CD4-positive, alpha-beta memory T cell (primary cell): ENCODE measurements around the gene HYOU1. TPM values are rescaled to one million over a fixed set of nuclear protein-coding genes. Genes with fewer than 3 reads are reported as not detected.

ENCODE experiments used
- CTCF ChIA-PET: fragments of 350-600 bp; sonication (Branson Sonifier 250); formaldehyde crosslinking; loops from one replicate; lab custom pipeline; 2021; ENCODE audit warnings: inconsistent platforms; ENCODE audit not compliant: partially characterized antibody; lab: Charles Lee
- POLR2A ChIA-PET: fragments of 350-600 bp; sonication (Branson Sonifier 250); formaldehyde crosslinking; loops from one replicate; lab custom pipeline; 2021; ENCODE audit not compliant: partially characterized antibody; lab: Charles Lee
- DNase-seq, 5 donors: peaks; one replicate each; pipeline versions ENCODE4 v3.0.0 to v3.0.0-alpha.2; 2020 to 2022; ENCODE audit warnings: mixed read lengths in 1 of 5
- H3K27ac ChIP-seq: one replicate; pipeline ENCODE4 v1.7.0; 2013; ENCODE audit warnings: low read depth, low read length
- H3K27me3 ChIP-seq: 2 replicates; pipeline ENCODE4 v1.7.0; 2013; ENCODE audit warnings: mild to moderate bottlenecking, low read length, moderate library complexity; ENCODE audit not compliant: insufficient read depth
- H3K36me3 ChIP-seq: 2 replicates; pipeline ENCODE4 v1.7.0; 2013; ENCODE audit warnings: mild to moderate bottlenecking, low read length, moderate library complexity; ENCODE audit not compliant: insufficient read depth
- H3K4me1 ChIP-seq: 2 replicates; pipeline ENCODE4 v1.7.0; 2013; ENCODE audit warnings: mild to moderate bottlenecking, low read length, moderate library complexity; ENCODE audit not compliant: insufficient read depth
- H3K4me3 ChIP-seq, 2 donors: one replicate each; pipeline ENCODE4 v1.7.0; 2013; ENCODE audit warnings: low read length in 2 of 2, mild to moderate bottlenecking in 1 of 2
- H3K9me3 ChIP-seq, 2 donors: one replicate each; pipeline ENCODE4 v1.7.0; 2013; ENCODE audit warnings: low read length in 2 of 2, control low read depth in 1 of 2; ENCODE audit not compliant: control insufficient read depth in 1 of 2
- H3K27ac Mint-ChIP-seq, 7 donors: one replicate each; pipeline ENCODE4 v1.8.0; 2020 to 2021; ENCODE audit warnings: mixed read lengths in 7 of 7, mild to moderate bottlenecking in 6 of 7, inconsistent platforms in 3 of 7, moderate library complexity in 3 of 7
- H3K27me3 Mint-ChIP-seq, 2 donors: one replicate each; pipeline ENCODE4 v1.8.0; 2020 to 2021; ENCODE audit warnings: mixed read lengths in 2 of 2
- H3K36me3 Mint-ChIP-seq, 2 donors: one replicate each; pipeline ENCODE4 v1.8.0; 2020 to 2021; ENCODE audit warnings: mixed read lengths in 2 of 2, inconsistent platforms in 1 of 2, mild to moderate bottlenecking in 1 of 2
- H3K4me1 Mint-ChIP-seq, 4 donors: one replicate each; pipeline ENCODE4 v1.8.0; 2020 to 2021; ENCODE audit warnings: mixed read lengths in 4 of 4, mild to moderate bottlenecking in 1 of 4
- H3K4me3 Mint-ChIP-seq, 8 donors: one replicate each; pipeline ENCODE4 v1.8.0; 2020 to 2021; ENCODE audit warnings: mixed read lengths in 8 of 8, mild to moderate bottlenecking in 7 of 8, moderate library complexity in 6 of 8, inconsistent platforms in 3 of 8
- H3K9me3 Mint-ChIP-seq, 8 donors: one replicate each; pipeline ENCODE4 v1.8.0; 2020 to 2021; ENCODE audit warnings: mixed read lengths in 8 of 8, mild to moderate bottlenecking in 5 of 8, inconsistent platforms in 3 of 8, moderate library complexity in 1 of 8
- intact Hi-C: fragments of 100-400 bp; cut with micrococcal nuclease; formaldehyde crosslinking; loops from one replicate; pipeline ENCODE4 v1.15.1; 2023
- polyA plus RNA-seq, 2 donors: library from polyadenylated mRNA; unstranded; fragments of 300-500 nt; fragmentation: Illumina TruSeq; gene quantifications; one replicate each; pipeline ENCODE4 v1.2.3, GENCODE V29; 2021
- total RNA-seq, 2 experiments: library from RNA; stranded (reverse); gene quantifications; one replicate each; pipeline ENCODE4 v1.2.3, GENCODE V29; 2021

HYOU1 gene
- total and polyA plus RNA-seq, 4 experiments from 2014 or later: 24.1 to 146 (median 81.7) TPM

DNA sequence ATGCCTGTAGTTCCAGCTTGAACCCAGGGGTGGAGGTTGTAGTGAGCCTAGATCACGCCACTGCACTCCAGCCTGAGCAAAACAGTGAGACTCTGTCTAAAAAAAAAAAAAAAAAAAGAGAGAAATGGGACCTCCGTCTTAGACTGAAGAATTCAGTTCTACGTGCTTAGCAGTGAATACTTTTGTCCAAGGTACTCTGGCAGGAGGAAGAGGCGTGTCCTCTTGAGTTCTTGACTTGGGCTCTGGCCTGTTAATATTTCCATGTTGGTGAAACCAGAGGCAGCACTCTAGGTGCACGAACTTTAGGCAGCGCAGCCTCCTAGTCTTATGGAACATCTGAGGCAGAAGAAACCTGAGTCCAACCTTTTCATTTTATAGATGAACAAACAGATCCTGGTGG, 30.1 kb upstream of the HYOU1 start:
- POLR2A ChIA-PET: interaction anchor here (2.5 to 5.0 kb wide), 3 partner anchors 8 to 20 kb away, joined by 9 to 62 read pairs (median 45); partner anchors contain the start of genes C2CD2L and VPS11
- Mint-ChIP-seq H3K27ac (peak overlapping the region in 3 of 7 donors; percentile 24 to 53 (median 36)), H3K36me3 (peaks cover 4 to 12% of the 10 kb centered on the region in 2 donors), H3K4me3 (peak overlapping the region in 3 of 8 donors; percentile 32 to 53 (median 39)), H3K4me1 (peaks cover 9 to 25% (median 15%) of the 10 kb centered on the region in 4 donors), H3K27me3 (no peaks in the 10 kb centered on the region), H3K9me3 (peaks cover 0 to 5% (median 0%) of the 10 kb centered on the region in 8 donors)
- intact Hi-C loops: no loop called here
- Histone ChIP-seq H3K9me3 (no peaks in the 10 kb centered on the region), H3K27ac (no peak overlapping the region), H3K36me3 (peaks cover under 1% of the 10 kb centered on the region), H3K4me3 (no peak overlapping the region), H3K4me1 (peaks cover 13% of the 10 kb centered on the region), H3K27me3 (no peaks in the 10 kb centered on the region)
- DNase-seq: no peak
- CTCF ChIA-PET: interaction anchor here (1.1 to 3.8 kb wide), 4 partner anchors 7 to 110 kb away, joined by 3 to 14 read pairs (median 7); partner anchors contain the start of gene VPS11

DNA sequence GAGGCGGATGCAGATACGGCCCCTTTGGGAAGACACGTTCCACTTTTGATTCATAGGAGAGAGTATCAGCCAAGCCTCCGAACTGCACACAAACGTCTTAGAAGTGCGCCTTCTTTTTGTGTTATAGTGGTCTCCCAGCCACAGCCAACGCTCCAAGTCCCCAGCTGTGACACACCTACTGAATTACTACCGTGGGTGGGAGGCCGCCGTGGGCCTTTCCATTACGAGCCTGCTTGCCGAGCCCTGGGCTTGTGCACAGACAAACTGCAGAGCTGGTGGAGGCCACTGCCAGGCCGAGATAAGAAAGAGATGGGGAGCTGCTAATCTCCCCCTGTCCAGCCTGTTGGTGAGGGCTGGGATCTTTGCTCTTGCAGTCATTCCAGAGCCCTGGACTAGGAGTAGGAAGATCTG, 28.4 kb upstream of the HYOU1 start:
- peak overlapping the region; percentile 92 to 96 (median 94) for H3K4me3 Mint-ChIP-seq
- Histone ChIP-seq H3K27me3 (no peaks in the 10 kb centered on the region), H3K36me3 (peaks cover 17% of the 10 kb centered on the region), H3K27ac (peak overlapping the region; percentile 76), H3K4me1 (peaks cover 13% of the 10 kb centered on the region), H3K9me3 (no peaks in the 10 kb centered on the region), H3K4me3 (peak overlapping the region; percentile 83 to 90)
- H3K27ac Mint-ChIP-seq: peak overlapping the region; percentile 93 to 98 (median 96)
- H3K9me3 Mint-ChIP-seq: peaks cover 0 to 5% (median 0%) of the 10 kb centered on the region in 8 donors
- intact Hi-C loops: loop anchor here (1.0 kb wide), 2 partner anchors 10 to 36 kb away; partner anchors contain the start of gene HINFP
- ChIA-PET POLR2A (interaction anchor here (0.7 to 5.0 kb wide), 21 partner anchors 10 to 294 kb away, joined by 3 to 62 read pairs (median 4); partner anchors contain the start of genes C2CD2L, CBL, CENATAC and DDX6), CTCF (interaction anchor here (0.7 to 3.8 kb wide), 11 partner anchors 9 to 271 kb away, joined by 3 to 14 read pairs (median 4); partner anchors contain the start of genes C2CD2L, CENATAC, SLC37A4 and VPS11)
- DNase-seq: no peak
- peaks cover 9 to 19% (median 14%) of the 10 kb centered on the region in 4 donors for H3K4me1 Mint-ChIP-seq
- H3K36me3 Mint-ChIP-seq: peaks cover 19 to 29% of the 10 kb centered on the region in 2 donors
- no peaks in the 10 kb centered on the region for H3K27me3 Mint-ChIP-seq

DNA sequence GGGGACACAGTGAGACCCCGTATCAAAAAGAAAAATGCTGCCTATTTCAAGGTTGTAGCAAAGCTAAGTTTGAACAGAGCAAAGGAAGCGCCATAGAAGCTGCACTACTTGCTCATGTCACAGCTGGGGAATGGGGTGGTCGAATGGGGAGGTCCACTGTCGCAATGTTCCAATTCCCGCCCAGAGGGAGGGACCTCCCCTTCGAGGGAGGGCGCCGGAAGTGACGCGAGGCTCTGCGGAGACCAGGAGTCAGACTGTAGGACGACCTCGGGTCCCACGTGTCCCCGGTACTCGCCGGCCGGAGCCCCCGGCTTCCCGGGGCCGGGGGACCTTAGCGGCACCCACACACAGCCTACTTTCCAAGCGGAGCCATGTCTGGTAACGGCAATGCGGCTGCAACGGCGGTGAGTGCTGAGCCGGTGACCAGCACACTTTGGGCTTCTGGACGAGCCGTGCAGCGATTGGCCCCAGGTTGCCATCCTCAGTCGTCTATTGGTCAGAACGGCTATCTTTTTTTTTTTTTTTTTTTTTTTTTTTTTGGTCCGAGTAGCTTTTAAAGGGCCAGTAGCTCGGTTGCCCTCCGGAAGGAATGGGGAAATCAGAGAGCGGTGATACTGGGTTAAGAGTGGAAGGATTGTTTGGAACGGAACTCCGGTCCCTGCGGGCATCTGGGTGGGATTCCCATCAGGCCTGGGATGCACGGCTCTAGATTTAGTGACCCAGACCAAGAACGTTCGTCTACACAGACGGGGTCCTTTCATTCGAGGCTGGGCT, 27.8 kb upstream of the HYOU1 start, which contains the start of gene HMBS:
Gene HMBS (plus strand): TSS at position 219 of the 774 bp plus-strand sequence. CDS start 153 bp downstream, at position 372.
- no peaks in the 10 kb centered on the region for H3K27me3 ChIP-seq
- ChIA-PET CTCF (interaction anchor here (1.0 to 3.8 kb wide), 8 partner anchors 10 to 112 kb away, joined by 3 to 14 read pairs (median 4); partner anchors contain the start of genes C2CD2L, CENATAC and SLC37A4), POLR2A (interaction anchor here (0.7 to 5.0 kb wide), 22 partner anchors 10 to 294 kb away, joined by 3 to 62 read pairs (median 5); partner anchors contain the start of genes C2CD2L, CBL, CENATAC and DDX6)
- Mint-ChIP-seq H3K4me3 (peak within 1 kb of the TSS; percentile 92 to 96 (median 94)), H3K9me3 (peaks cover 0 to 5% (median 0%) of the 10 kb centered on the region in 8 donors), H3K27me3 (no peaks in the 10 kb centered on the region), H3K4me1 (peaks cover 9 to 19% (median 14%) of the 10 kb centered on the region in 4 donors), H3K36me3 (peaks cover 21 to 35% of the 10 kb centered on the region in 2 donors), H3K27ac (peak within 1 kb of the TSS; percentile 93 to 98 (median 96))
- peak within 1 kb of the TSS; percentile 83 to 90 for H3K4me3 ChIP-seq
- peak; percentile 88 to 93 (median 89) for DNase-seq
- H3K9me3 ChIP-seq: no peaks in the 10 kb centered on the region
- peaks cover 20% of the 10 kb centered on the region for H3K36me3 ChIP-seq
- peaks cover 13% of the 10 kb centered on the region for H3K4me1 ChIP-seq
- intact Hi-C loops: loop anchor here (1.0 kb wide), 4 partner anchors 10 to 36 kb away; partner anchors contain the start of genes DPAGT1, HINFP and VPS11
- peak within 1 kb of the TSS; percentile 76 for H3K27ac ChIP-seq

DNA sequence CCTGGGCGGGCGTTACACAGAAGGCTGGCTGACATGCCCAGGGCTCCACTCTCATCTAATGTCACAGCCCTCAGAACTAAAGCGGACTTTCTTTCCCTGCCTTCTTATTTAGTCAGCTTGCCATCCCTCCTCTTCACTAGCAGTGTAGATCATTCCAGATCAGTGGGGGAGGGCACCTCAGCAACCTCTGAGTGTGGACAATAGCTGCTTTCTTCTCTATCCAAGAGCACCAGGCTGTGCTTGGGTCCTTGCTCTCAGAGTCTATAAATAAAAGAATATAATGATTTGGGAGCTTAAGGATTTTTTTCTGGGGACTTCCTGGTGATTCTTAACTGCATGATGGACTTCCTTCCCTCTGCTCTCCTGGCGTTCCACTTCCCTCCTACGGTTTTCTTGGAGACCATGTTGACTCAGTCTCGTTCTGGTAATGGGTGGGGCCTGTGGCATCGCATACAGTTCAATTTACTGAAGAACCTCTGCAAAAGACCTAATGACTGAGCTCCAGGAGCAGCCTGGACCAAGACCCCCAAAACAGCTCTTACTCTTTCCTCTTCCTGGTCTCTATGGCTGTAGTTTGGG, 24.8 kb upstream of the HYOU1 start:
- Histone ChIP-seq H3K27ac (no peak overlapping the region), H3K4me3 (no peak overlapping the region), H3K36me3 (peaks cover 51% of the 10 kb centered on the region), H3K9me3 (no peaks in the 10 kb centered on the region), H3K4me1 (peaks cover 13% of the 10 kb centered on the region), H3K27me3 (no peaks in the 10 kb centered on the region)
- H3K9me3 Mint-ChIP-seq: peaks cover 0 to 5% (median 0%) of the 10 kb centered on the region in 8 donors
- ChIA-PET CTCF (interaction anchor here (0.9 to 1.2 kb wide), 3 partner anchors 11 to 242 kb away, joined by 3 read pairs; no protein-coding TSS in a partner anchor), POLR2A (interaction anchor here (2.0 to 2.2 kb wide), 2 partner anchors 13 to 14 kb away, joined by 12 to 13 read pairs; partner anchors contain the start of gene VPS11)
- no peaks in the 10 kb centered on the region for H3K27me3 Mint-ChIP-seq
- intact Hi-C loops: no loop called here
- H3K27ac Mint-ChIP-seq: peak overlapping the region in 4 of 7 donors; percentile 1 to 73 (median 40)
- peaks cover 46 to 64% of the 10 kb centered on the region in 2 donors for H3K36me3 Mint-ChIP-seq
- H3K4me1 Mint-ChIP-seq: peaks cover 9 to 19% (median 14%) of the 10 kb centered on the region in 4 donors
- no peak for DNase-seq
- no peak overlapping the region for H3K4me3 Mint-ChIP-seq

DNA sequence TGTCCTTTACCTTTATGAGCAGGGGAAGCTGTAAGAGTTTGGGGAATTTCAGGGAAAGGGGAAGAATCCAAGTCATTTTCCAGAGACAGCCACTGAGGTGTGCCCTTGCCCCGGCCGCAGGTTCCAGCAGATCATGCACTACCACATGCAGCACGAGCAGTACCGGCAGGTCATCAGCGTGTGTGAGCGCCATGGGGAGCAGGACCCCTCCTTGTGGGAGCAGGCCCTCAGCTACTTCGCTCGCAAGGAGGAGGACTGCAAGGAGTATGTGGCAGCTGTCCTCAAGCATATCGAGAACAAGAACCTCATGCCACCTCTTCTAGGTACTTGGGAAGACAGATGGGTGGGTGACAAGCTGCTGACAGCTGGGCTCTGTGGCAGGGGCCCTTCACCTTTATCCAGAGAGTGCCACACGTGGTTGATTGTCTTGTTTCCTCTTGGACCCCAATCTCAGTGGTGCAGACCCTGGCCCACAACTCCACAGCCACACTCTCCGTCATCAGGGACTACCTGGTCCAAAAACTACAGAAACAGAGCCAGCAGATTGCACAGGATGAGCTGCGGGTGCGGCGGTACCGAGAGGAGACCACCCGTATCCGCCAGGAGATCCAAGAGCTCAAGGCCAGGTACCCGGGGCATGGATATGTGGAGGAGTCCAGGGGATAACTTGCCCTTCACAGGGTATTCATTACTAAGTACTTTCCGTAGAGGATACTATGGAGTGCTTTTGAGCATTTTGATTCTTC, 21.8 kb upstream of the HYOU1 start:
- Histone ChIP-seq H3K9me3 (no peaks in the 10 kb centered on the region), H3K36me3 (peaks cover 63% of the 10 kb centered on the region), H3K27ac (no peak overlapping the region), H3K4me3 (no peak overlapping the region), H3K4me1 (no peaks in the 10 kb centered on the region), H3K27me3 (no peaks in the 10 kb centered on the region)
- Mint-ChIP-seq H3K27ac (peak overlapping the region in 2 of 7 donors; percentile 9 to 47), H3K4me3 (no peak overlapping the region), H3K9me3 (no peaks in the 10 kb centered on the region), H3K36me3 (peaks cover 49 to 64% of the 10 kb centered on the region in 2 donors), H3K27me3 (no peaks in the 10 kb centered on the region), H3K4me1 (no peaks in the 10 kb centered on the region)
- ChIA-PET CTCF (interaction anchor here (1.1 to 1.4 kb wide), 2 partner anchors 11 to 49 kb away, joined by 3 read pairs; partner anchors contain the start of gene VPS11), POLR2A (interaction anchor here (0.9 to 2.8 kb wide), 3 partner anchors 11 to 28 kb away, joined by 3 to 11 read pairs (median 6); partner anchors contain the start of genes C2CD2L and VPS11)
- intact Hi-C loops: no loop called here
- DNase-seq: no peak

DNA sequence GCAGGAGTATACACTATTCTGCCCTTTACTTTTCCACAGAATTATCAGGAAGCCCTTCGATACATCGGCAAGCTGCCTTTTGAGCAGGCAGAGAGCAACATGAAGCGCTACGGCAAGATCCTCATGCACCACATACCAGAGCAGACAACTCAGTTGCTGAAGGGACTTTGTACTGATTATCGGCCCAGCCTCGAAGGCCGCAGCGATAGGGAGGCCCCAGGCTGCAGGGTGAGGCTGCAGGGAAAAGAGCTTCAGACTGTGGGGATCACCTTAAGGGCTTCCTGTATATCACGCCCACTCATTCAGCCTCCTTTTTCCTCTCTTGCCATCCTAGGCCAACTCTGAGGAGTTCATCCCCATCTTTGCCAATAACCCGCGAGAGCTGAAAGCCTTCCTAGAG, 20.8 kb upstream of the HYOU1 start:
- H3K36me3 ChIP-seq: peaks cover 73% of the 10 kb centered on the region
- Mint-ChIP-seq H3K4me3 (no peak overlapping the region), H3K36me3 (peaks cover 58 to 74% of the 10 kb centered on the region in 2 donors), H3K9me3 (no peaks in the 10 kb centered on the region), H3K27ac (peak overlapping the region in 1 of 7 donors; percentile 36), H3K27me3 (no peaks in the 10 kb centered on the region), H3K4me1 (peaks cover 0 to 1% (median under 1%) of the 10 kb centered on the region in 4 donors)
- no peaks in the 10 kb centered on the region for H3K9me3 ChIP-seq
- no peaks in the 10 kb centered on the region for H3K4me1 ChIP-seq
- no peak overlapping the region for H3K4me3 ChIP-seq
- ChIA-PET CTCF (no interaction called here), POLR2A (interaction anchor here (0.9 to 2.8 kb wide), 3 partner anchors 10 to 29 kb away, joined by 3 to 11 read pairs (median 6); partner anchors contain the start of genes C2CD2L and VPS11)
- H3K27me3 ChIP-seq: no peaks in the 10 kb centered on the region
- H3K27ac ChIP-seq: no peak overlapping the region
- DNase-seq: no peak
- intact Hi-C loops: no loop called here
